HG03103 (cell line): ENCODE results near the gene SLC30A3.

Experiments used
- ATAC-seq: cut with Tn5 transposase; IDR thresholded peaks from one replicate; pipeline ENCODE4 v1.9.1; 2021; ENCODE audit warnings: low read depth; ENCODE audit not compliant: unreplicated experiment

Gene SLC30A3

GRCh38 chr2:27209621-27210401 is 53.0 kb downstream of the SLC30A3 start:
- ATAC-seq: no peak

DNA sequence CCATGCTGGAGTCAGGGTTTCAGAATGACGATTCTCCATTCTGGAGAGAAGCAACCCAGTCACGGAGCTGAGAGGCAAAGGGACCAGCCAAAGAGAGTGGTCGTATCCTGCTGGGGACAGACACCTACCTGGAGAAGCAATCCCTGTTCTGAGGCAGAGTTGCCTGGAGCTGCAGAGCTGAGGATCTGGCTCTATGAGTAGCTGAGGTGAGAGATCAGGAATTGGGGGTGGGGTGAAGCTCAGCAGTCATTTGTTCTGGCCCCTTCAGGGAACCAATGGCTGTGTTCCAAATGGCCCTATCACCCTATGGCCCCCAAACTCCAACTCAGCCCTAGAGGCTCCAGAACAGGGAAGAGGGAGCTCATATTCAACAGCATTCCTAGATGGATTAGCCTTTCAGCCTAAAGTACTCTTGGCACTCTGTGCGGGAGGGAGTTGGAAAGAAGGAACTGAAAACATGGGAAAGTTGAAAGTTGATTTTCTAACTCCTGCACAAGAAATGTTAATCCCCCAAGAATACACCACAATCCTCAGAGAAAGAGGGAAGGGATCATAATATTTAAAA is 54.3 kb downstream of the SLC30A3 start:
- ATAC-seq: no peak

DNA sequence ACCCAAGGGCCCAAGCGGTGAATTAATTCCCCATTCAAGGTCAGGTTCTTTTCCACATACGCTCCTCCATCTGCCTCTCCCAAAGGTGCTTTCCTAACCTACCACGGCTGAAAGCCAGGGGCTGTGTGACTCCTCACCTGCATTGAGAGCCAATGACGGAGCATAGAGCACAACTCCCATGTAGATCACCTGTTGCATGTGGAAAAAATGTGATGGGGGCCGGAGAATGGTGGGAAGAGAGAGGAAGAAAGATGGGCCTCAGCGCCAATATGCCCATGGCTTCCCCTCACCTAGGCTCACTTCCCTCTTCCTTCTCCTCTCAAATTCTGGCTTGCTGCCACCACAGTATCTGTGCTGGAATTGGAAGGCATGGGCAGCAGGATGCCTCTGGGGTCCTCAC is 56.5 kb downstream of the SLC30A3 start:
- ATAC-seq: no peak

DNA sequence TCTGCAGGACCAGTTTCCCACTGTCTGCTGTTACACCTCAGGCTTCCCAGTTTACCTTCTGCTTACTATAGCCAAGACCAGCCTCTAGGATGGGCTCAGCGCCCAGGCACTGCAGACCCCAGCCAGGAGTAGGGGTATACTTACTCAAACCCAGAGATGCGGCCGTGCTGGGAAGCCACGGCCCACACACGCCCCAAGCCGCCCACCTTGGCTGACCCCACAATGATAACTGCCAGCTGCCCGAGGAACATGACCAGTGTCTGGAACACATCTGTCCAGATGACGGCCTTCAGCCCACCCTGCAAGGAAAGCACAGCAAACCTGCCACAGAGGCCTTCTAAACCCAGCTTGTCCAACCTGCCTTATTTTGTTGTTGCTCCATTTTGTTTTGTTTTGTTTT is 57.6 kb downstream of the SLC30A3 start:
- ATAC-seq: no peak

GRCh38 chr2:27204566-27204965 is 58.3 kb downstream of the SLC30A3 start:
- no peak for ATAC-seq

GRCh38 chr2:27203741-27204140 is 59.1 kb downstream of the SLC30A3 start:
- ATAC-seq: no peak
